ENCODE data around the gene ABHD14A.

DNA sequence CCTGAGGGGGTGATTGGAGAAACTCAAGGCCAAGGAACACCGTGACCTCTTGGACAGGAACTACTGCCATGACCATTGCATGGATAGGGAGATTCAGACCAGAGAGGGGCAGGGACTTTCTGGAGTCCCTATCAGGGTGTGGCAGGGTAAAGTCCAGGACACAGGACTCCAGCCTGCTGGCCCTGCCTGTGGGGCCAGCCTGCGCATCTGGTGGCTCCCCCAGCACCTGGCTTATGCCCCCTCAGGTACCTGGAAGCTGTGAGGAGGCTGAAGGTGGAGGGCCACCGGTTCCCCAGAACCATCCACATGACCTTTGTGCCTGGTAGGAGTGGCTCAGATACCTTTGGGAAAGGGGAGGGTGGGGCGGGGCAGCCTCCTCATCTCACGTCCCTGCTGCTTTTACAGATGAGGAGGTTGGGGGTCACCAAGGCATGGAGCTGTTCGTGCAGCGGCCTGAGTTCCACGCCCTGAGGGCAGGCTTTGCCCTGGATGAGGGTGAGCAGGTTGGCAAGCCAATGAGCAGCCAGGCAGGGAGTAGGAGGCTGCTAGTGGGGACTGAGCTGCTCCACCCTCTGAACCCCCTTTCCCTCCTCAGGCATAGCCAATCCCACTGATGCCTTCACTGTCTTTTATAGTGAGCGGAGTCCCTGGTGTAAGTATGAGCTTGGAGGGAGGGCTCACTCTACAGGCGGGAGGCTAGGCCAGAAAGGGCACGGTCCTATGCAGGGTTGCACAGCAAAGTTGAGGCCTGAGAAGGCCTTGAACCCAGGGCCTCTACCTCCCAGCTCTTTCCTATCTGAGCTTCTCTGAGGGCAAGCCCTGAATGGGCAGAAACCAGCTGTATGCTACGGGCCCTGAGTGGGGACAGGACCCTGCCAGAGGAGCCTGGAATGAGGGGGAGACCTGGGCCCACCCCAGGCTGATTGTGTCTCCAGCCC lies 11.4 kb downstream of the ABHD14A start:
- TF ChIP-seq, protein P1, sequence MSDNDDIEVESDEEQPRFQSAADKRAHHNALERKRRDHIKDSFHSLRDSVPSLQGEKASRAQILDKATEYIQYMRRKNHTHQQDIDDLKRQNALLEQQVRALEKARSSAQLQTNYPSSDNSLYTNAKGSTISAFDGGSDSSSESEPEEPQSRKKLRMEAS (IDR thresholded peaks at IDR 0.05): no peak
- TF ChIP-seq, protein P2, sequence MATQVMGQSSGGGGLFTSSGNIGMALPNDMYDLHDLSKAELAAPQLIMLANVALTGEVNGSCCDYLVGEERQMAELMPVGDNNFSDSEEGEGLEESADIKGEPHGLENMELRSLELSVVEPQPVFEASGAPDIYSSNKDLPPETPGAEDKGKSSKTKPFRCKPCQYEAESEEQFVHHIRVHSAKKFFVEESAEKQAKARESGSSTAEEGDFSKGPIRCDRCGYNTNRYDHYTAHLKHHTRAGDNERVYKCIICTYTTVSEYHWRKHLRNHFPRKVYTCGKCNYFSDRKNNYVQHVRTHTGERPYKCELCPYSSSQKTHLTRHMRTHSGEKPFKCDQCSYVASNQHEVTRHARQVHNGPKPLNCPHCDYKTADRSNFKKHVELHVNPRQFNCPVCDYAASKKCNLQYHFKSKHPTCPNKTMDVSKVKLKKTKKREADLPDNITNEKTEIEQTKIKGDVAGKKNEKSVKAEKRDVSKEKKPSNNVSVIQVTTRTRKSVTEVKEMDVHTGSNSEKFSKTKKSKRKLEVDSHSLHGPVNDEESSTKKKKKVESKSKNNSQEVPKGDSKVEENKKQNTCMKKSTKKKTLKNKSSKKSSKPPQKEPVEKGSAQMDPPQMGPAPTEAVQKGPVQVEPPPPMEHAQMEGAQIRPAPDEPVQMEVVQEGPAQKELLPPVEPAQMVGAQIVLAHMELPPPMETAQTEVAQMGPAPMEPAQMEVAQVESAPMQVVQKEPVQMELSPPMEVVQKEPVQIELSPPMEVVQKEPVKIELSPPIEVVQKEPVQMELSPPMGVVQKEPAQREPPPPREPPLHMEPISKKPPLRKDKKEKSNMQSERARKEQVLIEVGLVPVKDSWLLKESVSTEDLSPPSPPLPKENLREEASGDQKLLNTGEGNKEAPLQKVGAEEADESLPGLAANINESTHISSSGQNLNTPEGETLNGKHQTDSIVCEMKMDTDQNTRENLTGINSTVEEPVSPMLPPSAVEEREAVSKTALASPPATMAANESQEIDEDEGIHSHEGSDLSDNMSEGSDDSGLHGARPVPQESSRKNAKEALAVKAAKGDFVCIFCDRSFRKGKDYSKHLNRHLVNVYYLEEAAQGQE (IDR thresholded peaks at IDR 0.05; ENCODE audit: low read depth): no peak
- no peak for TF ChIP-seq TCF12 (IDR thresholded peaks at IDR 0.05; ENCODE audit: low read depth)
- TF ChIP-seq EP300 (IDR thresholded peaks at IDR 0.05; ENCODE audit: borderline replicate concordance): no peak
- no peak for TF ChIP-seq CREB1 (IDR thresholded peaks at IDR 0.05; ENCODE audit: low read depth)
- TF ChIP-seq CEBPB (IDR thresholded peaks at IDR 0.05): no peak
- TF ChIP-seq TEAD4 (IDR thresholded peaks at IDR 0.05): no peak
- TF ChIP-seq FOXM1 (IDR thresholded peaks at IDR 0.05; ENCODE audit: borderline replicate concordance, low read depth): no peak
- TF ChIP-seq YY1 (IDR thresholded peaks at IDR 0.05; ENCODE audit: low read depth): no peak
